HG03159 (cell line): ENCODE data around the gene LRSAM1.

Experiments
- ATAC-seq: cut with Tn5 transposase; IDR thresholded peaks from one replicate; pipeline ENCODE4 v1.9.1; 2021; ENCODE audit warnings: mild to moderate bottlenecking, moderate library complexity; ENCODE audit not compliant: unreplicated experiment

The LRSAM1 gene

DNA sequence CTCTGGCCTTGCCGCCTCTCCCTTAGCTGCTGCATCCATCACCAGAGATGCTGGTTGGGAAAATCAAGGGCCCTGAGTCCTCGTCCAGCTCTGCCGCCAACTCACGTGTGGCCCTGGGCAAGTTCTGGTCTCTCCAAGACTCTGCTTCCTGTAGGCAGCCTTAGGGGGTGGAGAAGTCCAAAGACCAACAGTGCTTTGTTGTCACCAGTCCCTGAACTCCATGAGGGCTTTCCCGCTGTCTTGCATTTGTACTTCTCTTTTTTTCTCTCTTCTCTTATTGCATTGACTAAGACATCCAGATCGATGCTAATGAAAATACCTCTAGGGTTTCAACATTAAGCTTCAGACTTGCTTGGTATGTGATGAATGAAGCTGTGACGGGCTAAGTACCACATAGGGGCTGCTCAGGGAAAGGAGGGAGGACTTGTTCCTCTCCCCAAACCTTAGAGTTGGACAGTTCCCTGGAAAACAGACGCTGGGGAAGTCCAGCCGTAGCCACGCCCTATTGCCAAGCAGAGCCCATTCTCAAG, 97.1 kb downstream of the LRSAM1 start:
- ATAC-seq = no peak

DNA sequence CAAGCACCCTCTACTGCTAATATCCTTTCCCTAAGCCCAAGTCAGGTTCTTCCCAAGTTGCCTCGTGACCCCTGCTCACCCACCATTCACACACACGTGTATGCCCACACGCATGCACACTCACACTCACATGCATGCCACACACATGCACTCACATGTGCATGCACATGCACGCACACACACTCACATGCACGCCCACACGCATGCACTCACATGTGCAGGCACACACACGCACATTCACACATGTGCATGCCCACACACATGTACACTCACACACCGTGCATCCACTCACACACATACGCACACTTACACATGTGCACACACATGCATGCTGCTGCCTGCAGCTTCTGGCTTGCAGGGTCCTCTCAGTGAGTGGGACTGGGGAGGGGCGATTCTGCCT, 97.9 kb downstream of the LRSAM1 start:
- no peak for ATAC-seq

DNA sequence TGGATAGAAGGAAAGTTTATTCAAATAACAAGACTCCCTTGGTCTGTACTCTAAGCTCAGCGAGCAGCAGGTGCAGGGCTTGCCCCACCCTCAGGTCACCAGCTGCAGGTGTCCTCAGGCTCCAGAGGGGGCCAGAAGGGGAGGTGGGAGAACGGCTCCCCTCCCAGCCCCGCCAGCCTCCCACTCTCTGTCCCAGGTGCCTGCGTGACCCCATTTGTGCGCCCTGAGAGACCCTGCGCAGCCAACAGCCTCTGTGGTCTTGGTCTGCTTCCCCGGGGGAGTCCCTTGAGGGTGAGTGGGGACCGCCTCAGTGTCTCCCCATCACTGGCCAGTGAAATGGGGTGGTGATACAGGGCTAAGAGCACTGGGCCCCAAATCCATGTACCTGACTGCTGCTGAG, 98.4 kb downstream of the LRSAM1 start:
- no peak for ATAC-seq

- ATAC-seq = no peak
Measured at GRCh38 chr9:127550282-127550681, 99.0 kb downstream of the LRSAM1 start.

DNA sequence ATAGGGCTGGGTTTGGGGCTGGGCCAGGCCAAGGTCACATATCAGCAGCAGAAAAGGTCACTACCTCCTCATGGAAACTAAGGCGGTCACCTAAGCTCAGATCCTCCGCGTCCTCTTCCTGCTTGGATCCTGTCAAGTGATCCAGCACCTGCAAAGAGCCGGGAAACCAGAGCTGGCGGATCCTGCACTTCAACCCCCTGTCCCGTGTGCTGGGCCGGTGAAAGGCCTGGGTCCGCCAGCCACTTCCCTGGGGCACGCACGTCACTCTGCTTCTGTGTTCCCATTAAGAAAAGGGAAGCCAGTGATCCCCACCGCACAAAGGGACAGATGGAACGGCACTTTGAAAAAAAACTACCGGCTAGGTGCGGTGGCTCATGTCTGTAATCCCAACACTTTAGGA, 99.4 kb downstream of the LRSAM1 start:
- no peak for ATAC-seq
